H9 (cell line): ENCODE results near the gene KRTAP10-9. TPM values are rescaled to one million over a fixed set of nuclear protein-coding genes. Genes with fewer than 3 reads are reported as not detected.
A peak's percentile ranks its signal among the peaks of the same experiment; 100 is the strongest.

Source experiments
- DNase-seq: peaks from one replicate; pipeline ENCODE4 v3.0.0-alpha.2; 2017
- H2AFZ ChIP-seq: one replicate; pipeline ENCODE4 v1.6.1; 2013; ENCODE audit warnings: mild to moderate bottlenecking, low read length, control low read depth, moderate library complexity
- H2AK5ac ChIP-seq: 2 replicates; pipeline ENCODE4 v1.6.1; 2013; ENCODE audit warnings: low read length, control low read depth, mixed read lengths; ENCODE audit not compliant: insufficient read length
- H2BK120ac ChIP-seq: one replicate; pipeline ENCODE4 v1.6.1; 2013; ENCODE audit warnings: low read depth, mild to moderate bottlenecking, low read length, control low read depth, inconsistent platforms; ENCODE audit not compliant: poor library complexity, severe bottlenecking
- H2BK12ac ChIP-seq: 2 replicates; pipeline ENCODE4 v1.6.1; 2013; ENCODE audit warnings: low read length, control low read depth, mixed read lengths, low read depth; ENCODE audit not compliant: insufficient read length
- H2BK15ac ChIP-seq: 2 replicates; pipeline ENCODE4 v1.6.1; 2013; ENCODE audit warnings: low read depth, low read length, control low read depth
- H2BK20ac ChIP-seq: one replicate; pipeline ENCODE4 v1.6.1; 2013; ENCODE audit warnings: low read depth, mild to moderate bottlenecking, low read length, control low read depth, inconsistent platforms; ENCODE audit not compliant: poor library complexity, severe bottlenecking
- H2BK5ac ChIP-seq: 2 replicates; pipeline ENCODE4 v1.6.1; 2013; ENCODE audit warnings: low read length, control low read depth, mixed read lengths; ENCODE audit not compliant: insufficient read length
- H3K14ac ChIP-seq: 2 replicates; pipeline ENCODE4 v1.6.1; 2013; ENCODE audit warnings: low read length, control low read depth; ENCODE audit not compliant: insufficient read depth
- H3K18ac ChIP-seq: 2 replicates; pipeline ENCODE4 v1.6.1; 2013; ENCODE audit warnings: low read depth, mild to moderate bottlenecking, mixed read lengths, low read length, control low read depth; ENCODE audit not compliant: insufficient read length
- H3K23ac ChIP-seq: 2 replicates; pipeline ENCODE4 v1.6.1; 2013; ENCODE audit warnings: low read length, control low read depth, mixed read lengths, low read depth; ENCODE audit not compliant: insufficient read length
- H3K23me2 ChIP-seq: 2 replicates; pipeline ENCODE4 v1.6.1; 2013; ENCODE audit warnings: low read depth, mild to moderate bottlenecking, mixed read lengths, low read length, control low read depth; ENCODE audit not compliant: insufficient read length, poor library complexity, severe bottlenecking
- H3K27ac ChIP-seq: 2 replicates; pipeline ENCODE4 v1.5.1; 2013; ENCODE audit warnings: low read length, control low read depth, mixed read lengths, low read depth; ENCODE audit not compliant: insufficient read length
- H3K27me3 ChIP-seq: 2 replicates; pipeline ENCODE4 v1.6.1; 2013; ENCODE audit warnings: low read length, control low read depth, inconsistent platforms; ENCODE audit not compliant: insufficient read depth
- H3K4ac ChIP-seq: 2 replicates; pipeline ENCODE4 v1.6.1; 2013; ENCODE audit warnings: low read depth, mild to moderate bottlenecking, control low read depth, inconsistent platforms, low read length, moderate library complexity
- H3K4me1 ChIP-seq: 2 replicates; pipeline ENCODE4 v1.6.1; 2013; ENCODE audit warnings: low read length, control low read depth, inconsistent platforms; ENCODE audit not compliant: insufficient read depth
- H3K4me2 ChIP-seq: 2 replicates; pipeline ENCODE4 v1.6.1; 2013; ENCODE audit warnings: low read length, control low read depth, mixed read lengths; ENCODE audit not compliant: insufficient read length, insufficient read depth
- H3K56ac ChIP-seq: 2 replicates; pipeline ENCODE4 v1.6.1; 2013; ENCODE audit warnings: low read depth, mild to moderate bottlenecking, mixed read lengths, low read length, control low read depth; ENCODE audit not compliant: insufficient read length
- H3K79me1 ChIP-seq: 2 replicates; pipeline ENCODE4 v1.6.1; 2013; ENCODE audit warnings: low read depth, mild to moderate bottlenecking, moderate library complexity, low read length, control low read depth, inconsistent platforms; ENCODE audit not compliant: insufficient read depth, poor library complexity, severe bottlenecking
- H3K79me2 ChIP-seq: 2 replicates; pipeline ENCODE4 v1.6.1; 2013; ENCODE audit warnings: low read length, control low read depth, inconsistent platforms; ENCODE audit not compliant: insufficient read depth
- H3K9ac ChIP-seq: 2 replicates; pipeline ENCODE4 v1.6.1; 2013; ENCODE audit warnings: low read length, control low read depth, mixed read lengths; ENCODE audit not compliant: insufficient read length; ENCODE audit errors: extremely low read depth
- H3K9me3 ChIP-seq: one replicate; pipeline ENCODE4 v1.6.1; 2013; ENCODE audit warnings: low read depth, low read length, inconsistent platforms; ENCODE audit not compliant: control insufficient read depth
- H3T11ph ChIP-seq: one replicate; pipeline ENCODE4 v1.6.1; 2013; ENCODE audit warnings: mild to moderate bottlenecking, low read length, control low read depth, inconsistent platforms
- H4K20me1 ChIP-seq: one replicate; pipeline ENCODE4 v1.6.1; 2013; ENCODE audit not compliant: control insufficient read depth, insufficient read length, insufficient read depth
- H4K5ac ChIP-seq: 2 replicates; pipeline ENCODE4 v1.6.1; 2013; ENCODE audit warnings: low read depth, mild to moderate bottlenecking, mixed read lengths, low read length, control low read depth; ENCODE audit not compliant: insufficient read length
- H4K8ac ChIP-seq: replicated peaks from 2 replicates; pipeline ENCODE4 v1.6.1; 2013; ENCODE audit warnings: low read length, control low read depth, mixed read lengths, low read depth; ENCODE audit not compliant: insufficient read length
- H4K91ac ChIP-seq: 2 replicates; pipeline ENCODE4 v1.6.1; 2013; ENCODE audit warnings: low read depth, mild to moderate bottlenecking, moderate library complexity, mixed read lengths, low read length, control low read depth; ENCODE audit not compliant: insufficient read length
- H3K27ac Mint-ChIP-seq, 3 experiments: 2 replicates in 2 of 3; 3 replicates in 1 of 3; pipeline ENCODE4 v1.8.0; 2020 to 2021; ENCODE audit warnings: mixed read lengths in 3 of 3, mild to moderate bottlenecking in 1 of 3, moderate library complexity in 1 of 3
- H3K27me3 Mint-ChIP-seq: 2 replicates; pipeline ENCODE4 v1.8.0; 2021; ENCODE audit warnings: low read depth, mild to moderate bottlenecking, moderate library complexity, mixed read lengths
- H3K36me3 Mint-ChIP-seq, 3 experiments: 2 replicates in 2 of 3; 3 replicates in 1 of 3; pipeline ENCODE4 v1.8.0; 2020 to 2021; ENCODE audit warnings: low read depth in 3 of 3, mixed read lengths in 3 of 3; ENCODE audit not compliant: insufficient read depth in 1 of 3
- H3K4me1 Mint-ChIP-seq, 2 experiments: 2 replicates each; pipeline ENCODE4 v1.8.0; 2020; ENCODE audit warnings: mixed read lengths in 2 of 2
- H3K4me3 Mint-ChIP-seq, 2 experiments: 2 replicates in 1 of 2; 3 replicates in 1 of 2; pipeline ENCODE4 v1.8.0; 2020 to 2021; ENCODE audit warnings: mild to moderate bottlenecking in 2 of 2, mixed read lengths in 2 of 2, moderate library complexity in 1 of 2
- H3K9me3 Mint-ChIP-seq, 2 experiments: 2 replicates in 1 of 2; 3 replicates in 1 of 2; pipeline ENCODE4 v1.8.0; 2020; ENCODE audit warnings: mild to moderate bottlenecking in 2 of 2, mixed read lengths in 2 of 2, moderate library complexity in 1 of 2
- CTCF ChIP-seq: fragments of 200-600 bp; sonication (generic); conservative IDR thresholded peaks from 3 replicates; pipeline ENCODE4 v1.8.0; 2021; ENCODE audit warnings: antibody characterized with exemption, mild to moderate bottlenecking
- WGBS: extraction: QIAGEN DNeasy Blood & Tissue Kit; methylation state at CpG from one replicate; pipeline ENCODE4 v1.1.7; 2013; ENCODE audit warnings: missing lambda C conversion rate, low lambda C conversion rate, mixed read lengths; ENCODE audit not compliant: insufficient read length; ENCODE audit errors: extremely low coverage; 5-methylcytosine and 5-hydroxymethylcytosine counted together
- total RNA-seq: library from RNA; stranded (reverse); gene quantifications from 2 replicates; pipeline ENCODE4 v1.2.1, GENCODE V29; 2021

The KRTAP10-9 gene
- total RNA-seq, 1 experiment from 2014 or later: not detected

DNA sequence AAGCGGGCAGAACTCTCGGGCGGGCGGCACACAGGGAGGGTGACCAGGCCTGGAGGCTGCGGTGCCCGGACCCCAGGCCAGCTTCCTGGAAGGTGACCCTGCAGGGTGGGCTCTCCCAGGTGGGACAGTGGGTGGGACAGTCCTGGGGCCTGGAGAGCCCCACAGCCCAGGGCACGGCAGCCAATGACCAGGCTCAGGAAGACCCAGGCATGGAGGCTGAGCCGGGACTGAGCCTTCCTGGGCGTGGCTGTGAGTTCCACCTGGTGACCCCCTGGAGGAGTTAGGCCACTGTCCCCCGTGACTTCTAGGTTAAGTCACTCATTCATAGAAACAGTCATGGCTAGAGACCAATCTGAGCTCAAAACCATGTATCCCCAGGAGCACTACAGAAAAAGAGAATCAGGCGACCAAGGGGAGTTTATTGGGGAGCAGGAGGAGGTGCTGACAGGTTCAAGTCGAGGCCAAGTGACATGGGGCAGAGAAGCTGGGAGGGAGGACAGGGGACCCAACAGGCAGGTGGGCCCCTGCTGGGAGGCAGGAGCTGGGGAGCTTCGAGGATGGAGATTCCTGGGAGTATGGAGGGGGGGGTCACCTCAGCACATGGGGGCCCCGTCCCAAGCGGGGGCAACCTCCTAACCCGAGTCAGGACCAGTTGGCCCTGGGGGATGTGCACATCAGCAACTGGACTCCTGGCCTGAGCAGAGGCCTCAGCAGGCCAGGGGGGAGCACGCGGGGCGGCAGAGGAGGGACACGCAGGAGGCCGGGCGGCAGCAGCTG, 47.6 kb upstream of the KRTAP10-9 start:
- no peak overlapping the region for H3K27ac Mint-ChIP-seq

More for the DNA sequence above, 47.6 kb upstream of the KRTAP10-9 start:
- H2BK15ac ChIP-seq: no peak overlapping the region
- H3K27me3 Mint-ChIP-seq: peaks cover 18% of the 10 kb centered on the region
- no peak overlapping the region for H2BK120ac ChIP-seq
- no CpG with 5 or more reads among the region's 22 CpGs for WGBS
- H3K27me3 ChIP-seq: no peaks in the 10 kb centered on the region
- no peak overlapping the region for H3K56ac ChIP-seq
- H3K79me2 ChIP-seq: no peaks in the 10 kb centered on the region
- H3K14ac ChIP-seq: no peak overlapping the region
- H3K4me1 Mint-ChIP-seq: peaks cover 16 to 34% of the 10 kb centered on the region in 2 experiments
- no peaks in the 10 kb centered on the region for H4K20me1 ChIP-seq
- no peaks in the 10 kb centered on the region for H3K9me3 ChIP-seq
- no peak overlapping the region for H3K9ac ChIP-seq
- no peak for TF ChIP-seq CTCF
- no peak overlapping the region for H2AK5ac ChIP-seq
- H3K23ac ChIP-seq: no peak overlapping the region
- no peak overlapping the region for H2BK12ac ChIP-seq
- no peaks in the 10 kb centered on the region for H3K79me1 ChIP-seq
- no peak overlapping the region for H4K5ac ChIP-seq
- H3K4me2 ChIP-seq: no peak overlapping the region
- H3K18ac ChIP-seq: no peak overlapping the region
- H2AFZ ChIP-seq: no peak overlapping the region
- no peak overlapping the region for H3K4me3 Mint-ChIP-seq
- peak; percentile 22 for DNase-seq
- H3K36me3 Mint-ChIP-seq: peaks cover 0 to 28% (median 12%) of the 10 kb centered on the region in 3 experiments; a peak in 5 of 7 replicates
- no peak overlapping the region for H3K4ac ChIP-seq
- no peaks in the 10 kb centered on the region for H3K23me2 ChIP-seq
- H3K27ac ChIP-seq: no peak overlapping the region
- no peaks in the 10 kb centered on the region for H3K4me1 ChIP-seq
- no peak overlapping the region for H2BK5ac ChIP-seq
- H4K91ac ChIP-seq: no peak overlapping the region
- no peak overlapping the region for H4K8ac ChIP-seq
- no peak overlapping the region for H2BK20ac ChIP-seq
- H3T11ph ChIP-seq: no peak overlapping the region
- H3K9me3 Mint-ChIP-seq: peaks cover 18 to 28% of the 10 kb centered on the region in 2 experiments
